Measurements from ENCODE around the gene MCOLN1.
A peak's percentile ranks its signal among the peaks of the same experiment; 100 is the strongest.

MCOLN1 gene

GRCh38 chr19:7522072-7522922, at the start of gene MCOLN1:
Gene MCOLN1, plus strand, starts transcription at chr19:7522624. Its CDS starts 127 bp downstream, at chr19:7522751.
- DNase-seq: peak; percentile 94

DNA sequence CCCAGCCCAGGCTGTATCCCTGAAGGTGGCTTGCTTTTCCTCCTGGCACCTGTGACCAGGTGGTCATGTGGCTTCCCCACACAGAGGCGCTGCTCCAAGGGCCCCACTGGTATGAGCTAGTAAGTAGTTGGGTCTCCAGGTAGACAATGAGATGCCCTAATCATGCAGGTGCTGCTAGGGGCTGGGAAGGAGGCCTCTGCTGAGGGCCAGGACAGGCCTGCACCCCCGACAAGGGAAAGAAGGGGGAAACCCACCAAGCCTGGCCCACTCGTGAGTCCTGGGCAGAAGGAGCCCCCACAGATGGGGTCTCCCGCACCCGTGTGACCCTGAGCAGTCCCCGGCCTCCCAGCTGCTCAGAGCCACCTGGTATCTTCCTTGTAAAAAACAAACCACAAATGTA, 46.8 kb upstream of the MCOLN1 start:
- DNase-seq: no peak

DNA sequence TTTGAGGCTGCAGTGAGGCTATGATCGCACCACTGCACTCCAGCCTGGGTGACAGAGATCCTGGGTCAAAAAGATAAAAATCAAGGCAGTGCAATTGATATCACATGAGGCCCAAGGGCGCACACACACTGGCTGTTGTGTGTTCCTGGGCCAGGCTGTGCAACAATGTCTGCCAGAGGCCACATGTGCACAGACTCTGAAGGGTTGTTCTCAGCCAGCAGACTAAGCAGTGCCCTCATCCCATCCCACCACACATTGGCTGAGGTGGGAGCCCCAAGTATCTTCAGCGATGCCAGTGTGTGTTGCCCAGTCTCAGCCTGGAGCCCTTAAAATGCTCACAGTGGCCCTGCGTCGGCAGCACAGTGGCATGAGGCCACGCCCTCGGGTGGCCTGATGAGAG, 46.2 kb upstream of the MCOLN1 start:
- DNase-seq: no peak

GRCh38 chr19:7476777-7477494, 45.5 kb upstream of the MCOLN1 start:
- no peak for DNase-seq

- no peak for DNase-seq
Observed at GRCh38 chr19:7477758-7478157, 44.7 kb upstream of the MCOLN1 start.

DNA sequence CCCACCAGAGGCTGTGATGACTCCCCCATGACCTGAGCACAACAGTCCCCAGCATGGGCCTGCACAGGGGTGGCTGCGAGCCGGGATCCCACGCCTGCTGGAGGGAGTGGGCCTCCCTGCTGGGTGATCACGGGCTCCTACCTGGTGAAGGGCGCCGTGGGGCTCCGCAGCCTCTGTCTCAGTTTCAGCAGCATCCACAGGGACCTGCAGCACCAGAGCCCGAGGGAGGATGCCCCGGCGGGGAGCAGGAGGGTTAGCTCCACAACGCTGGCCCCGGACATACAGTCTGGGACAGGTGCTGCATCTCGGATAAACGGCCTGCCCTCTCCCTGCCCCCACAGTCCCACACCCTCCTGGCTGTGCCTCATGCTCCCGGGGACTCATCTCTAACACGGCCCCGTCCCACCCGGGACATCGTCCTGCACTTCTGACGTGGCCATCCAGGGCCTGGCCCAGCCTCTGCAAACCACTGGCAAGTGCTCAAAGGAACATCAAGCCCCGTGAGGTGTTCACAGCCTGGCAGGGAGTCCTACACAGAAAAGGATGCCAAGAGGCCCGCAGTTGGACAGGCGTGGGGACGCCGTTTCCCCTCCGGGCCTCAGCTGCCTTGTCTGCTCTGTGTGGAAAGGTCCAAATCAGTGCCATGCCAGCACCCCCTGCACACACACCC, 44.1 kb upstream of the MCOLN1 start:
- no peak for DNase-seq

GRCh38 chr19:7478843-7479227, 43.6 kb upstream of the MCOLN1 start:
- no peak for DNase-seq

GRCh38 chr19:7480222-7480969, 42.0 kb upstream of the MCOLN1 start:
- DNase-seq: peak in 1 of 2 donors; percentile 17

GRCh38 chr19:7480970-7481255, 41.5 kb upstream of the MCOLN1 start:
- no peak for DNase-seq

DNA sequence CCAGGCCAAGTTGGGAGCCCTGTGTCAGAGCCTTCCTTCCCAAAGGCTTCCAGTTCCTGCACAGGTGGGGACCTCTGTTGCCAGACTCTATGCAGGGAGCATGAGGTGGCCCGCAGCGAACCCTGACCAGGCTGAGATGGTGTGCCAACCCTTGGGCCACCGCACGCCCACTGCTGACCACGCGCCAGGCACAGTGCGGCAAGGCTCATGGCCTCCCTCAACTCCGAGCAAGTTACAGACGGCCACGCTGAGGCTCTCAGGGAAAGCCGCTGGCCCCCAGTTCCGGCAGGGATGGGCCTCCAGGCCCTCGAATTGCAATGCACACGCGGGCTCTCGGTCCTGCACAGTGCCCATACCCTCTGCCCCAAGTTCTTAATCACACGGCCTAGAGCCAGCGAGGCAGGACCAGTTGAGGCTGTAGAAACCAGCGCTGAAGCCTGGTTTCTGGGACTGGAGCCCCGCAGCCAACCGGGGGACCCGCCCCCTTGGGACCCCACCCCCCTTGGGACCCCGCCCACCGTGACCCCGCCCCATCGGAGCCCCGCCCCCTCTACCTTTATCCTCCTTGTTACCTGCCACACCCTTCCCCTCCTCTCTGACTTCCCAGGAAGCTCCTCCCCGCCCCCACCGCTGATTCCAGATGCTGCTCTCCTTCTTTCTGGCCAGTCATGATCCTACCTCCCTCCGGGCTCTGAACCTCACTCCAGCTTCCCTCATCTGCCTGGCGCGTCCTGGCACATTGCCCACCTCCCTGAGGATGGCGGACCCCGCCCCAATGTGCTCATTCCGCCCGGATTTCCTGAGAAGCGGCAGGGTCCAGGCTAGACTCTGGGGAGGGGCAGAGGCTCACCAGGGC, 39.6 kb upstream of the MCOLN1 start:
- DNase-seq: no peak

DNA sequence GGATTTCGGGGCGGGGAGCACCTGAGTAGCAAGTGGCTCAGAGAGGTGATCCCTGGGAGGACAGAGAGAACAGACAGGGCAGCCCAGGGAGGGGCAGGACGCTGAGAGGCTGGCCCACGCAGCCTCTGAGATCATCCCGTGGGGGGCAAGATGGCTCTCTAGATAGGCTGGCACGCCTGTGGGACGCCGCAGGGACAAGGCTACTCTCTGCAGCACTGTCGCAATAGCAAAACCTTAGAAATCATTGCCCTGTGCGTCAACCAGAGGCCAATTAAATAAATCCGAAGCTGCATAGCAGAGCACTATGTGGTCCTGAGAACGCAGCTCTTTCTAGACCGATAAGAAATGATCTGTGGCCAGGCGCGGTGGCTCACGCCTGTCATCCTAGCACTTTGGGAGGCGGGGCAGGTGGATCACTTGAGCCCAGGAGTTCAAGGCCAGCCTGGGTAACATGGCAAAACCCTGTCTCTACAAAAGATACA, 38.7 kb upstream of the MCOLN1 start:
- DNase-seq: no peak

DNA sequence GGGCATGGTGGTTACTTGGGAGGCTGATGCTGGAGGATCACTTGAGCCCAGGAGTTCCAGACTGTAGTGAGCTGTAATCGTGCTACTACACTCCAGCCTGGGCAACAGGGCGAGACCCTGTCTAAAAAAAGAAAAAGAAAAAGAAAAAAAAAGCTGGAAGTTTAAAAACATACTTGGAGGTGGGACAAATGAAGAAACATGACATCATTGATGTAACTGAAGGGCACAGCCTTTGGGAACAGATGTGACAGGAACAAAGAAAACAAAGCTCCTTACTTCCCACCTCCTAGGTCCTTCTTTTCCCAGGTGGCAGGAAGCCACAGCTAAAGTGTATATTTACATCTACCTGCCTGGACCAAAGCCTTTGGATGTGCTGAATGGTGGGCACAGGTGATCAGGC, 35.5 kb upstream of the MCOLN1 start:
- DNase-seq: no peak

DNA sequence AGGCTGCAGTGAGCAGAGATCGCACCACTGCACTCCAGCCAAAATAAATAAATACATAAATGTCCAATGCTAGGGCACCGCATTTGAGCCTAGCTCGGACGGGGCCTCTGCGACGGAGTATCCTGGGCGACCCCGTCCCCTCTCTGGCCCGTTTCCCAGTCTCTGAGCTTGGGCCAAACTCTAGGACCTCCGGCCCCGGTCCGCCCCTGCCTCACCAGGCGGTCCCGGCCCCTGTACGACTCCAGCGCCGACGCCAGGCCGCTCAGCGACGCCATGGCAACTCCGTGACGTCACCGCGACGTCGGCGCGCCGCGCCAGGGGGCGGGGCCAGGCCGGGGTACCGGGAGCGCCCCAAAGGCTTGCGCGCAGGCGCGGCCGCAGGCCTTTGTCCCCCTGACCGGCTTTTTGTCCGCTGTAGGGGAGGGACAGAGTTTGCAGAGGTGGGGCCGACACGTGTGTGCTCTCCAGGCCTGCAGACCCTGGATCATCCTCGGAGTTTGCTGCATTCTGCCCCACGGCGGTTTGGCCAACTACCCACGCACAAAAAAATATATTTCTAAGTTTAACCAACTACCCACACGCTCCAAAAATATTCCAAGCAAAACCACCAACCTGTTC, 33.6 kb upstream of the MCOLN1 start, which contains the start of gene PEX11G:
TSS of gene PEX11G (minus strand) at position 300 of the 618 bp plus-strand sequence. CDS start at position 275, 25 bp downstream.
- peak; percentile 74 to 89 for DNase-seq

DNA sequence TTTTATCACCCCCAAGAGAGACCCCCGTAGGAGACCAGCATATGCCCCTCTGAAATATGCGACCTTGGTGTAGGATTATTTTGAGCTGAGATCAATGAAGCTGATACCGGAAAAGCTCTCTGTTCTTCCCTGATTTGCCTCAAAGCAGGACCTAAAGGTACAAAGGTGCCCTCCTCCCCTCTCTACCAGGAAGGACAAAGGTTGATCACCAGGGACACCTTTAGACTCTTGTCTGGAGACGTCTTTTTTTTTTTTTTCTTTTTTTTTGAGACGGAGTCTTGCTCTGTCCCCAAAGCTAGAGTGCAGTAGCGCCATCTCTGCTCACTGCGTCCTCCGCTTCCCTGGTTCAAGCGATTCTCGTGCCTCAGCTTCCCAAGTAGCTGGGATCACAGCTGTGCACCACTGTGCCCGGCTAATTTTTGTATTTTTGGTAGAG, 32.8 kb upstream of the MCOLN1 start:
- no peak for DNase-seq

GRCh38 chr19:7492142-7492541, 30.3 kb upstream of the MCOLN1 start:
- no peak for DNase-seq

DNA sequence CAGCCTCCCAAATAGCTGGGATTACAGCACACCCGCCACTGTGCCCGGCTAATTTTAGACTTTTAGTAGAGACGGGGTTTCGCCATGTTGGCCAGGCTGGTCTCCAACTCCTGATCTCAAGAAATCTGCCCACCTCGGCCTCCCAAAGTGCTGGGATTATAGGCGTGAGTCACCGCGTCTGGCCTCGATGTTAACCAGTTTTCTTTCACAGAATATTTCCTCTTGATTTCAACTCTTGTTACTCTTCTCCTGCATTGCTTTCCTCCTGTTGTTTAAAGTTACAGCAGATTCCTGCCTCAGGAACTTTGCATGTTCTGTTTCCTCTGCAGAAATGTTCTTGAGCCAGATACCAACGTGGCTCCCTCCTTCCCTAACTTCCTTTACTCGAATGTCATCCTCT, 29.9 kb upstream of the MCOLN1 start:
- no peak for DNase-seq

DNA sequence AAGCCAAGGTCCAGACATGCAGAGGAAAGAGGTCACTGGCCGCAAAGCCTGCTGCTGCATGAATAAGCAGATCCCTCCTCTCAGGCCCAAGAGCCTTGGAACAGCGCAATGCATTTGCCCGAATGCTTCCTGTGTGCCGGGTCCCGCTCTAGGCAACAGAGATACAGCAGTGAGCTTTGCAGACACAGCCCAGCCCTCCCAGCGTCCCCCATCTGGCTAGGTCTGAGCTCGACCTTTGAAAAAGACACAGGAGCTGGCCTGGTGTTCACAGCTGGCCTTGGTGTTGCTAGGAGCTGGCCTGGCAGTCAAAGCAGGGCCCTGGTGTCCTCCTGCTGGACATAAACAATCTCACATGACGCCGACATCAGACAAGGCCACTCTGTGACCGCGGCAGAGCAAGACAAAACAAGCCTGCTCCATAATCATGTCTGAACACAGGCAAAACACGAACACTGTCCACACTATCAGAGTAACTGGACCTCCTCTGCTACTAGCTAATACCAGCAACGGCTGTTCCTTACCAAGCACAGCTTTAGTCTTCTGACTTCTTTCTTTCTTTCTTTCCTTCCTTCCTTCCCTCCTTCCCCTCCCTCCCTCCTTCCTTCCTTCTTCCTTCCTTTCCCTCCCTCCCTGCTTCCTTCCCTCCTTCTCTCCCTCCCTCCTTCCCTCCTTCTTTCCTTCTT, 27.9 kb upstream of the MCOLN1 start:
- peak; percentile 87 to 90 for DNase-seq

DNA sequence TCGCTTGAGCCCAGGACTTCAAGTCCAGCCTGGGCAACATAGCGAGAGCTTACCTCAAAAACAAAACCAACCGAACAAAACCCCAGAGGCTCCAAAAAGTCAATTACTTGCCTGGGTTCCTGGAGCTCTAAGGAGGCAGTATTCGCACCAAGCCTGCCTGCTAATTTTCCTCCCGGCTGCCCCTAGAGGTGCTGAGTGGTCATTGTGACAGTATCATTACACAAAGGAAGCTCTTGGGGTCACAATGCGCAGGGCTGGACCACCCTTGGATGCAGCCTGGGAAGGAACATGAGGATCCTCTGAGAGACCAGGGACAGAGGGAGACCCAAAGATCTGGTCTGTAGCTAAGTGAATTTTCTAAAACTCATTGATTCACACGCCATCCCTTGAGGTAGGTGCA, 25.1 kb upstream of the MCOLN1 start:
- DNase-seq: no peak

DNA sequence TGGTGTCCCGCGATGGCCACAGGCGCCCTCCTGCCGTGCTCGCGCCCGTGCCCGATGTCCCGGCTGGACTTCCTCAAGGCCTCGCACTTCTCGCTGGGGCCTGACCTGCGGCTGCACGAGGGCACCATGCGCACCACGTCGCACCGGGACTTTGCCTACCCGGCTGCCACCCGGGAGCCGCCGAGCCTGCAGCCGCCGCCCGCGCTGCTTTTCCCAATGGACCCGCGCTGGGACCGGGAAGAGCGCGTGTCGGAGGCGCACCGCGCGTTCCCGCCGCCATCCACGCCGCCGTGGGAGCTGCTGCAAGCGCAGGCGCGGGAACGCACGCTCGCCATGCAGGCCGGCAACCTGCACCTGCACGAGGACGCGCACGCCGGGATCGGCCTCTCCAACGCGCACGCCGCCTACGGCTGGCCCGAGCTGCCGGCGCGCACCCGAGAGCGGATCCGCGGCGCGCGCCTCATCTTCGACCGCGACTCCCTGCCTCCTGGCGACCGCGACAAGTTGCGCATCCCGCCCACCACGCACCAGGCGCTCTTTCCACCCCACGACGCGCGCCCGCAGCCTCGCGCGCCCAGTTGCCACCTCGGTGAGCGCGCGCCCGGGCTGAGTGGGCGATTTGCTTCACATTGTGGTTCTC, 21.5 kb upstream of the MCOLN1 start:
- peak; percentile 75 to 78 for DNase-seq

GRCh38 chr19:7502552-7502951, 19.9 kb upstream of the MCOLN1 start:
- no peak for DNase-seq
